CD4-positive, alpha-beta T cell (primary cell): Measurements from ENCODE around the gene MTMR2. TPM values are rescaled to one million over a fixed set of nuclear protein-coding genes. Genes with fewer than 3 reads are reported as not detected.

Experiments used
- ATAC-seq: fragments of 200-7000 bp; cut with Tn5 transposase; one replicate; pipeline ENCODE4 v1.10.0; 2022; ENCODE audit warnings: mild to moderate bottlenecking; ENCODE audit not compliant: poor library complexity
- CTCF ChIA-PET: fragments of 350-600 bp; sonication (Branson Sonifier 250); formaldehyde crosslinking; loops from one replicate; lab custom pipeline; 2021; ENCODE audit warnings: antibody characterized with exemption, inconsistent platforms; lab: Charles Lee
- POLR2A ChIA-PET: fragments of 350-600 bp; sonication (Branson Sonifier 250); formaldehyde crosslinking; loops from one replicate; lab custom pipeline; 2021; ENCODE audit warnings: antibody characterized with exemption, inconsistent platforms; lab: Charles Lee
- DNase-seq, 14 experiments: peaks; one replicate each; pipeline ENCODE4 v3.0.0-alpha.2; 2013 to 2020; ENCODE audit warnings: mixed read lengths in 2 of 14
- H3K27ac ChIP-seq, 2 donors: one replicate each; pipeline versions ENCODE4 v1.5.1 to v1.7.0; 2013; ENCODE audit warnings: low read length in 2 of 2, low read depth in 1 of 2, mild to moderate bottlenecking in 1 of 2
- H3K27me3 ChIP-seq, 2 experiments: 1 replicate in 1 of 2; 2 replicates in 1 of 2; pipeline versions ENCODE4 v1.6.1 to v1.7.0; 2013; ENCODE audit warnings: low read length in 2 of 2, control low read depth in 1 of 2, mild to moderate bottlenecking in 1 of 2, moderate library complexity in 1 of 2; ENCODE audit not compliant: insufficient read depth in 2 of 2, control insufficient read depth in 1 of 2
- H3K36me3 ChIP-seq: one replicate; pipeline ENCODE4 v1.6.1; 2013; ENCODE audit warnings: low read length, control low read depth; ENCODE audit not compliant: insufficient read depth
- H3K4me1 ChIP-seq: one replicate; pipeline ENCODE4 v1.6.1; 2013; ENCODE audit warnings: low read length, control low read depth; ENCODE audit not compliant: insufficient read depth
- H3K4me3 ChIP-seq: one replicate; pipeline ENCODE4 v1.5.1; 2013; ENCODE audit warnings: mild to moderate bottlenecking, low read length, moderate library complexity
- H3K9me3 ChIP-seq, 2 experiments: 1 replicate in 1 of 2; 2 replicates in 1 of 2; pipeline versions ENCODE4 v1.6.1 to v1.7.0; 2013; ENCODE audit warnings: low read length in 2 of 2, mild to moderate bottlenecking in 2 of 2, control low read depth in 1 of 2, moderate library complexity in 1 of 2; ENCODE audit not compliant: control insufficient read depth in 1 of 2, insufficient read depth in 1 of 2
- H3K27ac Mint-ChIP-seq: one replicate; pipeline ENCODE4 v1.8.0; 2020; ENCODE audit warnings: mixed read lengths
- H3K27me3 Mint-ChIP-seq: one replicate; pipeline ENCODE4 v1.8.0; 2021; ENCODE audit warnings: mixed read lengths
- H3K36me3 Mint-ChIP-seq: one replicate; pipeline ENCODE4 v1.8.0; 2021; ENCODE audit warnings: low read depth, mixed read lengths
- H3K4me1 Mint-ChIP-seq: one replicate; pipeline ENCODE4 v1.8.0; 2021; ENCODE audit warnings: low read depth, mixed read lengths
- H3K4me3 Mint-ChIP-seq: one replicate; pipeline ENCODE4 v1.8.0; 2020; ENCODE audit warnings: mild to moderate bottlenecking, mixed read lengths
- H3K9me3 Mint-ChIP-seq: one replicate; pipeline ENCODE4 v1.8.0; 2020; ENCODE audit warnings: mixed read lengths
- intact Hi-C, 2 experiments: fragments of 100-400 bp; cut with DNase I in 1 of 2; cut with micrococcal nuclease in 1 of 2; formaldehyde crosslinking; loops; one replicate each; pipeline versions ENCODE4 v1.15.1 to v1.9.0; 2023 to 2025; cut with DNase I, micrococcal nuclease
- total RNA-seq, 174 experiments: library from RNA in 2 of 174; stranded (reverse) in 2 of 174; gene quantifications; one replicate each; pipeline ENCODE4 v1.2.3 and lab custom pipeline; 2021 to 2026
- TF ChIP-seq, protein P1 (sequence below): fragments of 200-600 bp; IDR thresholded peaks from one replicate; pipeline ENCODE4 v1.8.0; 2022; ENCODE audit warnings: antibody characterized with exemption, mild to moderate bottlenecking

The MTMR2 gene
- total RNA-seq, 2 experiments from 2014 or later = 6.6 to 6.9 TPM

DNA sequence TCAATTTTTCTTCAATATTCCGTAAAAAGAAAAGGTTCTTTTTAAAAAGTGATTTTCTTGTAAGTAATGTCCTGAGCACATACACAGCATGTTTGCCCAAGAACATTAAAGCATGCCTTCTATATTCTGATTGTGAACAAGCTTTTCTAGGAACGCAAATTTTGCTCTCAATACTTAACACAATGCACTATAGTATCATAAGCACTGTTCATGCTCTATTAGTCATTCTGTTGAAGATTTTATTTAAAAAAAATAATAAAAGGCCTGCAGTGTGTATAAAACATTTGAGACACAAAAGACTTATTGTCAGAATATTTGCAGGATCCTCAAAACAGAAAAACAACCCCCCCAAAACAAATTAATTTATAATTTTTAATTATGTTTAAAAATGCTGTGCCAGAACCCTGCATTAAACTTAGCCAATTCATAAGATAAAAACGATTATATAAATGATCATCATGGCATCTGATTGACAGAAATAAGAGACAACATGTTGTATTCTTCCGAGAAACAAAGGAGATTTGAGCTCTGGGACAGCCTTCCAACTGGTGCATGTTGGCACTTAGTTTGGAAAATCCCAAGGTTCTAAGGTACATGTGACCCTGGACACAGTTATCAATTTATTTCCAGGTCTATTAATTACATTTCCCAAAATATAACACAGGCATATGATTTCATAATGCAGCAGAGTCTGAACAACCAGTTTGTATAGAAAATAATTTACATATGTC is 13.1 kb downstream of the MTMR2 start:
- Mint-ChIP-seq H3K27ac (no peak overlapping the region), H3K9me3 (no peaks in the 10 kb centered on the region), H3K36me3 (no peaks in the 10 kb centered on the region), H3K4me1 (peaks cover 13% of the 10 kb centered on the region), H3K27me3 (no peaks in the 10 kb centered on the region), H3K4me3 (no peak overlapping the region)
- ChIA-PET POLR2A (no interaction called here), CTCF (no interaction called here)
- H3K4me3 ChIP-seq = no peak overlapping the region
- ATAC-seq (no peak), DNase-seq (no peak)
- H3K36me3 ChIP-seq = peaks cover 3% of the 10 kb centered on the region
- H3K4me1 ChIP-seq = no peaks in the 10 kb centered on the region
- no peaks in the 10 kb centered on the region for H3K9me3 ChIP-seq
- no peaks in the 10 kb centered on the region for H3K27me3 ChIP-seq
- intact Hi-C loops = no loop called here
- no peak overlapping the region for H3K27ac ChIP-seq
- TF ChIP-seq, protein P1, sequence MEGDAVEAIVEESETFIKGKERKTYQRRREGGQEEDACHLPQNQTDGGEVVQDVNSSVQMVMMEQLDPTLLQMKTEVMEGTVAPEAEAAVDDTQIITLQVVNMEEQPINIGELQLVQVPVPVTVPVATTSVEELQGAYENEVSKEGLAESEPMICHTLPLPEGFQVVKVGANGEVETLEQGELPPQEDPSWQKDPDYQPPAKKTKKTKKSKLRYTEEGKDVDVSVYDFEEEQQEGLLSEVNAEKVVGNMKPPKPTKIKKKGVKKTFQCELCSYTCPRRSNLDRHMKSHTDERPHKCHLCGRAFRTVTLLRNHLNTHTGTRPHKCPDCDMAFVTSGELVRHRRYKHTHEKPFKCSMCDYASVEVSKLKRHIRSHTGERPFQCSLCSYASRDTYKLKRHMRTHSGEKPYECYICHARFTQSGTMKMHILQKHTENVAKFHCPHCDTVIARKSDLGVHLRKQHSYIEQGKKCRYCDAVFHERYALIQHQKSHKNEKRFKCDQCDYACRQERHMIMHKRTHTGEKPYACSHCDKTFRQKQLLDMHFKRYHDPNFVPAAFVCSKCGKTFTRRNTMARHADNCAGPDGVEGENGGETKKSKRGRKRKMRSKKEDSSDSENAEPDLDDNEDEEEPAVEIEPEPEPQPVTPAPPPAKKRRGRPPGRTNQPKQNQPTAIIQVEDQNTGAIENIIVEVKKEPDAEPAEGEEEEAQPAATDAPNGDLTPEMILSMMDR = no peak

DNA sequence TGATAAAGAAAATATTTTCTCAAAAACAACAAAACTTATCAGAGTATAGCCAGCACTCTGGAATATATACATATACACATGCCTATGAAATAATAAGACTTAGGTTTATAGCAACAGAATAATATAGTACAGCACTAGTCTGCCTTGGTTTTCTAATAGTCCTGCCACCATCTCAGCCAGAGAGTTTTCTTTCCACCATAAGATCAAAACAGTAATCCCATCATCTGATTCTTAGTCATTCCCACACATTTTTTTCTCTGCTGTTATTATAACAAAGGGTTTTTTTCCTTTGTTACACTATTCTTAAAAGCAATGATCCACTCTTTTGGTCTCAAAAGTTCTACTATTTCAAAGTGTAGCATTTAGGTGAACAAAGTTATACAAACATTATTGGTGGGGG is 15.1 kb downstream of the MTMR2 start:
- POLR2A ChIA-PET = no interaction called here
- Mint-ChIP-seq H3K27me3 (no peaks in the 10 kb centered on the region), H3K9me3 (no peaks in the 10 kb centered on the region)

DNA sequence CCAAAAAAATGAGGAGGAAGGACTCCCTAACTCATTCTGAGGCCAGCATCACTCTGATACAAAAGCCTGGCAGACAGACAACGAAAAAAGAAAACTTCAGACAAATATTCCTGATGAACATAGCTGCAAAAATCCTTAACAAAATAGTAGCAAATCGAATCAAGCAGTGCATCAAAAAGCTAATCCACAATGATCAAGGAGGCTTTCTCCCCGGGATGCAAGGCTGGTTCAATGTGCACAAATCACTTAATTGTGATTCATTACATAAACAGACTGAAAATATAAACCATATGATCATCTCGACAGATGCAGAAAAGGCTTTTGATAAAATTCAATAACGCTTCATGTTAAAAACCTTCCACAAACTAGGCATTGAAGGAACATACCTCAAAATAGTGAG is 16.4 kb downstream of the MTMR2 start:
- Histone ChIP-seq H3K27me3 (no peaks in the 10 kb centered on the region), H3K27ac (no peak overlapping the region), H3K4me1 (no peaks in the 10 kb centered on the region), H3K9me3 (no peaks in the 10 kb centered on the region), H3K4me3 (no peak overlapping the region), H3K36me3 (peaks cover 3% of the 10 kb centered on the region)
- ChIA-PET POLR2A (interaction anchor here (0.7 kb wide), 1 partner anchor 91 kb away, joined by 4 read pairs; no protein-coding TSS in a partner anchor), CTCF (no interaction called here)
- TF ChIP-seq, protein P1 = no peak
- H3K9me3 Mint-ChIP-seq = no peaks in the 10 kb centered on the region
- no peak overlapping the region for H3K4me3 Mint-ChIP-seq
- no peaks in the 10 kb centered on the region for H3K36me3 Mint-ChIP-seq
- no peaks in the 10 kb centered on the region for H3K27me3 Mint-ChIP-seq
- peaks cover 7% of the 10 kb centered on the region for H3K4me1 Mint-ChIP-seq
- ATAC-seq (no peak), DNase-seq (no peak)
- H3K27ac Mint-ChIP-seq = no peak overlapping the region
- intact Hi-C loops = no loop called here

More for the DNA sequence above, 15.1 kb downstream of the MTMR2 start:
- Histone ChIP-seq H3K27me3 (no peaks in the 10 kb centered on the region), H3K4me3 (no peak overlapping the region), H3K4me1 (no peaks in the 10 kb centered on the region), H3K9me3 (no peaks in the 10 kb centered on the region), H3K36me3 (peaks cover 3% of the 10 kb centered on the region), H3K27ac (no peak overlapping the region)
- DNase-seq (no peak), ATAC-seq (no peak)
- CTCF ChIA-PET = no interaction called here
- intact Hi-C loops = no loop called here
- Mint-ChIP-seq H3K4me3 (no peak overlapping the region), H3K4me1 (peaks cover 12% of the 10 kb centered on the region), H3K36me3 (no peaks in the 10 kb centered on the region), H3K27ac (no peak overlapping the region)
- TF ChIP-seq, protein P1 = no peak
